Measurements from ENCODE around the gene GRM8. TPM values are rescaled to one million over a fixed set of nuclear protein-coding genes. Genes with fewer than 3 reads are reported as not detected.

Gene GRM8
- total RNA-seq, 1 donor from 2014 or later, result not detected

DNA sequence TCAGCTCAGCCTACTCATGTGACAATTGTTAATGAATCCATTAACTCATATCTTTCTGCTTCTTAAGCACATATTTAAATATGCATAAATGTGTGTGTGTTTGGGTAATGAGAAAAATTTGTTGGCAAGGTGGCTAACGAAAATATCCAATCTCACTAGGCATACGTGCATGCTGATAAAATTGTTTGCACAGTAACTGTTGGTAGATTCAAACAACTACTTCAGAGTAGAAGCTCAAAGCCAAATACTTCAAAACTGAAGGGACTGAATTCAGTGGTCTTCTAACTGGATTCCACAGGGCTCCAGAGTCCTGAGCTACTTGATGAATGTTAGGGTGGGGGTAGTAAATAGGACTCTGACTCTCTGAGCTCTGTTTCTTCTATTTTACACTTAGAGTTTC lies 757.0 kb downstream of the GRM8 start:
- DNase-seq, result no peak

DNA sequence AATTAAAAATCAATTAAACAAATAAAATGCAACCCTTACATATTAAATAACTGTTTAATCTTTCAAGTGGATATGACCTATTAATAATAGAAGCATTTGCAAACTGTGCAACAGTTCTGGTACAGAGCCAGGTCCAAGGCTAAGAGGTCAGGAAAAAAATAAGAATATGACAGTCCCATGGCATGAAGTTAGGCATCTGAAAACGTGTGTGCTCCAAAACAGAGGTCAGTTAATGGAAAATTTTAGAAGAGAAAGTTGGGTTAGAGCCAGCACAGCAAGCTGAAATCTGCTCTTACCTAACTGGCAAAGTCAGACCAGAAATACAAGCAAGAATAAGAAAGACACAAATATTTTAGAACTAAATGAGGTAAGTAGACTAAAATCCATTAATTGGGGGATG lies 757.7 kb downstream of the GRM8 start:
- DNase-seq, result no peak

DNA sequence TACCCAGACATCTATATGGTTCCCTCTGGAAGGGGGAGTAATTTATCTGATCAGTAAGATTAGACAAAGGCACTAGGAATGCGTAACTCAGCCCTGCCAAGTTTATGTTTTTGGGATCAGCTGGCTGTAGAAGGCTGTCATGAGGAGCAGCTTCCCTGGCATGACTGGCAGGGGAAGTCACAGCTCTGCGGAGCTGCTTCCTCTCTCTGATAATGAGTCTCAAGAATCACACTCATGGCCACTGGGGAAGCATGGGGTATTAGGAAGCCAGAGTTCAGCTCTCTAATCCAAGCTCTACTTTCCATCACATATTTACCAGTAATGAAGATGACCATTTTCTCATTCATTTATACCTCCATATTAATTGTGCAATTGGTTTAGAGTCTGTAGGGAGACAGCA lies 758.9 kb downstream of the GRM8 start:
- no peak for DNase-seq

- DNase-seq, result no peak
Observed at GRCh38 chr7:126489874-126490273, 762.9 kb downstream of the GRM8 start.

DNA sequence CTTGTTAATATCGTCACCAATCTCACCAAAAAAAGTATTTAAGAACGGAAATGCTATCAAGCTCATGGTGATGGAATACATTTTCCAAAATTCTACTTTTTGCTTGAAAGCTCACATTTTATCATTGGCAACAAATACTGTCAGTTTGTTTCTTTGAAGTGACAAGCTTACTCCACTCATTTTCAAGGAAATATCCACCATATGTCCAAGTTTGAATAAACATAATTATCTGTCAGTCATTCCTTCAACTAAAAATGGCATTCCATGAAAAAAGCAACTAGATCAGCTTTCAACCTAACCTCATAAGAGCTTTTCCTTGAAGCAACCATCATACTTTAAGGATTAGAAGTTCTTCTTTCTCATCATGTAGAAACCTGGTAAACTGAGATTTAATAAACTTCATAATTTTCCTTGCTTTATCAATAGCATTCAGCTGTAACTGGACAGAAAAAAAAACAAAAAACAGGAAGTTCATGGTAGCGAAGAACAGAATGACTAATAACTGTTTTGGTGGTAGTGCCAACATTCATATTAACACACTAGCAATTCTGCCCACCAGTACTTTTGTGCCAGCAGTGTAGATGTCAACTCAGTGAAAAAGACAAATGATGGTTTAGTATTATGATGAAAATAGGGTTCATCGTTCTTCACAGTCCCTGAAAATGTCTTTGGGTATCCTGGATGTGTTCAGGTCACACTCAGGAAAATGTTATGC lies 764.9 kb downstream of the GRM8 start:
- DNase-seq, result no peak

- no peak for DNase-seq
Observed at GRCh38 chr7:126486806-126487205, 765.9 kb downstream of the GRM8 start.

GRCh38 chr7:126485791-126486190 lies 767.0 kb downstream of the GRM8 start:
- no peak for DNase-seq

GRCh38 chr7:126483972-126484371 lies 768.8 kb downstream of the GRM8 start:
- DNase-seq, result no peak

DNA sequence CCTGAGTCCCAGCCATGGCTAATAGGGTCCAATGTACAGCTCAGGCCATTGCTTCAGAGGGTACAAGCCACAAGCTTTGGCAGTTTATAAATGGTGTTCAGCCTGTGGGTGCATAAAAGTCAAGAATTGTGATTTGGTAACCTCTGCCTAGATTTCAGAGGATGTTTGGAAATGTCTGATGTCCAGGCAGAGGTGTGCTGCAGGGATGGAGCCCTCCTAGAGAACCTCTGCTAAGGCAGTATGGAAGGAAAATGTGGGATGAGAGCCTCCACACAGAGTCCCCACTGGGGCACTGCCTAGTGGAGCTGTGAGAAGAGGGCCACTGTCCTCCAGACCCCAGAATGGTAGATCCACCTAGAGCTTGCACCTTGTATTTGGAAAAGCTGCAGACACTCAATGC lies 779.9 kb downstream of the GRM8 start:
- no peak for DNase-seq

- no peak for DNase-seq
Observed at GRCh38 chr7:126462405-126462804, 790.3 kb downstream of the GRM8 start.

GRCh38 chr7:126460664-126461063 lies 792.1 kb downstream of the GRM8 start:
- DNase-seq, result no peak

- no peak for DNase-seq
Observed at GRCh38 chr7:126453104-126453503, 799.6 kb downstream of the GRM8 start.

GRCh38 chr7:126450269-126450671 lies 802.5 kb downstream of the GRM8 start:
- DNase-seq, result no peak

DNA sequence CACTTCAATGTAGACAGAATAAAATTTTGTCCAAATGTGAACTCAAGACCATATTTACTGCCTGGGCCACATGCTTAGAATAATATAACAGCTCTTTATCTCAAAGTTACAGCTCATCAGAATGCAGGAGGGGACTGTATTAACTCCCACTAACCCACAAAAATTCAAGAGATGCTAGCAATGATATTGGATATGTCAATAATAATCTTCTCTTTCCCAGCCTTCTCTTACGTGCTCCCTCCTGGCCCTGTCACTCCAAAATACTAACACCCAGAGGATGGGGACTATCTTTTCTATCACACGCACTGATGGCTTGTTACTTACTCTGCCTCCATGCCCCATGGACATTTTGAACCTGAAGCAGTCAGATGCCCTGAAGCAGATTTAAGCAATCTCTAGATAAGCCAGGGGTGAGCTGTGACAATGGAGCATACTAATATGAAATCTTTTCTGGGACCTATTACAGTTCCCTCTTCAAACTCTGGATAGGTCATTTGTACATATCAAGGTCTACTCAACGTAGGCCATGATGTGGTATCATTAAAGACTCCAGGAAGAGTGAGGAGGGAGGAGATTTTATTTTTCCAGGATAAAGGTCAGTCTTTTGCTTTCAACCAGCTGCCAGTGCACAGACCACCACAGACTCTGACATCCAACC lies 803.0 kb downstream of the GRM8 start:
- DNase-seq, result no peak

DNA sequence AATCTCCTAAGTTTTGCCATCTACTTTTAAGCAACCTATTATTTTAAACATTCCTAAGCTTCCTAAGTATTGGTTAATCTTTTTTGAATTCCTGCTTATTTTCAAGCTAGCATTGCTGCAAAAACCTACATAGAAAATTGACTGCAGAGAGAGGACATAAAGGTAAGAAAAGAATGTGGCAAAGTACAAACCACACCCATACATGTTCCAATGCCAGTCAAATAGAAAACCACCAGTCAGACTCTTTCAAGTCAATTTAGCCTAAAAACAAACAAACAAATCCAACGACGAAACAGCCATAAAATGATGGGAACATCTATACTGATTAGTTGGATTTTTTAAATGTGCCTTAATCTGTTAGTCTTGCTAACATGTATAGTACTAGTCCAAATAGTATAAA lies 804.8 kb downstream of the GRM8 start:
- DNase-seq, result no peak

- DNase-seq, result no peak
Observed at GRCh38 chr7:126445991-126446390, 806.8 kb downstream of the GRM8 start.

DNA sequence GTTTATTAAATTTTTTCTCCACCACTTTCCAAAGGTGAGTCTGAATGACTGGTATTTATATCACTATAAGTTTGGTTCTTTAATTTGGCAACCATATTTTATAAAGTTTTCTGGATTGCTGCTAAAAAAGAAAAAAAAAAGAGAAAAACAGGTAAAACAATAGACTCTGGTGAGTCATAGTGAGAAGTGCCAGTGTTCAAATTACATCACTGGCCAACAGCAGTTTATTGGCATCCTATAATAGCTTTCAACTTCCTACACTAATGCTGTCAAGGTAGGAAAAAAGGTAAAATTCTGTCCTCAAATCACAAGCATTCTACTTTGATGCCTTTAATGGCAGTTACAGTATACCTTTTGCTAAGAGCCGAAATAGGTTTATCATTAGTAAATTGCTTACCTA lies 808.8 kb downstream of the GRM8 start:
- no peak for DNase-seq

DNA sequence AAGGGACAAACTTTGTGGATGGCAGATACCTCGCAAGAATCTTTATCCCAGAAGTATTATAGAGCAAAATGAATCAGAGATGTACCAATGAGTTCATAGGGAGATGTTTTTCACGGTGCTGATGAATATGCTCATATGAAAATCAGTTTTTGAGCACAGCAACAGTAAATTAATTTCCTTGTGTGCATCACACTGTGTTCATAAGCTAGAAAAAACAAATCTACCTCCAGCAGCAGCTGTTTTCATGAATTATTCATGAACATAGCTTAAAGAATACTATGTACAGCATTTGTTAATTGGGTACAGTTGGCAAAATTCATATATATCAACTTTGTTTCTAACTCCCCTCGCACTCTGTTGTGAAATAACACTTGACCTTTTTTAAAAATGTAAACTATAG lies 809.8 kb downstream of the GRM8 start:
- no peak for DNase-seq

GRCh38 chr7:126441745-126442144 lies 811.0 kb downstream of the GRM8 start:
- no peak for DNase-seq

DNA sequence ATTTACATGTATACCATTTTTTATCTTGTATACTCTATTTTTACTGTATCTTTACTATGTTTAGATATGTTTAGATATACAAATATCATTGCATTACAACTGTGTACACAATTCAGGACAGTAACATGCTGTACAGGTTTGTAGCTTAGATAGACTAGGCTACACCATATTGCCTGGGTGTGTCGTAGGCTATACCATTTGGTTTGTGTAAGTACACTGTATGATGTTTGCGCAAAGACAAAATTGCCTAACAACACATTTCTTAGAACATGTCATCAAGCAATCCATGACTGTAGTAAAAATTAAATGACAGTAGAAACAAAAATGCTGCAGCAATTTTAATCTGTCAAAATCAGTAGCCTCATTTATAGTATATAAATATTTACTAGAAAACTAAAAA lies 812.2 kb downstream of the GRM8 start:
- no peak for DNase-seq

DNA sequence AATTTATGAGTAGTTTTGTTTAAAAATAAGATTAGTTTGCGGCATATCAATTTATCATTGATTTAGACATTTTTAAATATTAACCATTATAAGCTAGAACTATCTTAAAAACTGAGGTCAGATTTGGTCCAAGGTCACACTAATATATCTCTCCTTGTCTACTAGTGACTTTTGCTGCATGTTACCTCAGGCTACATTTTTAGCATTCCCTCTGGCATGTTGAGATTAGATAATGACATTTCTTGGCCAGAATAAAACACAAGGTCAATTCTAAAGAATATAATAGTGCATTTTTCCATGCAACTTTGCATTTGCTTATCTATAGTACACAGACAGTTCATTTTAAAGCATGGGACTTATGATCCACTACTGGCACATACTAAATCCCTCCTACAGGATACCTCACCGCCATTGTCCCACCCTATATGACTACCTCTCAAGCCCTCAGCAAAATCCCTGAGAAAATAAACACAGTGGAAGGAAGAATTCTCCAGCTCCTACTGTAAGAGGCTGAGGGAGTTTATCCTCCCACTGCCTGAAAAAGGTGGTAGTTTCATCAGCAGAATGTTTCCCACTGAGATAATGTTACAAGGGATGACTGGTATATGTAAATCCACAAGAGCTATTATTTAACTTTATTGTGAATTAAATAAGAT lies 816.4 kb downstream of the GRM8 start:
- no peak for DNase-seq

GRCh38 chr7:126426652-126427051 lies 826.1 kb downstream of the GRM8 start:
- DNase-seq, result no peak

GRCh38 chr7:126424985-126425384 lies 827.8 kb downstream of the GRM8 start:
- no peak for DNase-seq

GRCh38 chr7:126419047-126419446 lies 833.7 kb downstream of the GRM8 start:
- DNase-seq, result no peak

Measured in dermis blood vessel endothelial cell (primary cell).